ENCODE measurements around the gene PLCB2. TPM values are rescaled to one million over a fixed set of nuclear protein-coding genes. Genes with fewer than 3 reads are reported as not detected.

PLCB2 gene
- polyA plus RNA-seq, 1 donor (not counting 4 experiments of a cell fraction or from before 2014, with no cell fraction given) = 0.73 TPM

DNA sequence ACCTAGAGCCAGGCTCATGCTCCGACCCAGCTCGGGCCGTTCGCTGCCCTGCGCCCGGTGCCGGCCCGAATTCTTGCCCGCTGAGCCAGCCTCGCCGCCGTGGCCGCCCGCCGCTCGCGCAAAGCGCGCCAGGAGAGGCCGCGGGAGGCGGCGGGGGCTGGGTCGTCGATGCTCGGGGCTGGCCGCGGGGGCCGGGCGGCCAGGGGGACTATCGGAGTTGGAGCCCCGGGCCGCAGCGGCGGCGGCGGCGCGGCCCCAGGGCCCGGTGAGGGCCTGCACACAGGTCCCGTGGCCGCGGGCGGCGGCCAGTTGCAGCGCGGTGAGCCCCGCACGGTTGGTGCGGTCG lies 26.0 kb downstream of the PLCB2 start:
- Histone ChIP-seq H3K36me3 (ENCODE audit: control insufficient read depth in 2 of 2, extremely low read depth in 1 of 2, insufficient read depth in 2 of 2, low read length in 2 of 2) (peaks cover 2 to 3% of the 10 kb centered on the region in 2 experiments), H3K9ac (ENCODE audit: control insufficient read depth, extremely low read depth, insufficient read depth, low read length) (no peak overlapping the region), H3K27me3 (ENCODE audit: control insufficient read depth, extremely low read depth, insufficient read depth, low read length) (peaks cover 45% of the 10 kb centered on the region), H3K4me3 (ENCODE audit: control insufficient read depth in 2 of 3, extremely low read depth in 1 of 3, insufficient read depth in 2 of 3, low read depth in 1 of 3, low read length in 3 of 3) (peak overlapping the region in 1 of 3 experiments; percentile 55), H3K27ac (ENCODE audit: control insufficient read depth, insufficient read depth, low read length) (no peak overlapping the region), H3K4me2 (ENCODE audit: control insufficient read depth, extremely low read depth, insufficient read depth, low read depth, low read length) (peak overlapping the region; percentile 76), H3K9me1 (ENCODE audit: control insufficient read depth, extremely low read depth, insufficient read depth, low read length) (no peaks in the 10 kb centered on the region), H2AFZ (ENCODE audit: control insufficient read depth, low read length) (no peak overlapping the region), H3K4me1 (ENCODE audit: control insufficient read depth, extremely low read depth, insufficient read depth, low read length) (peaks cover 14% of the 10 kb centered on the region), H3K9me3 (ENCODE audit: control insufficient read depth, low read depth, low read length) (no peaks in the 10 kb centered on the region), H3K79me2 (ENCODE audit: control insufficient read depth, insufficient read depth, low read length) (no peaks in the 10 kb centered on the region), H4K20me1 (ENCODE audit: control insufficient read depth, extremely low read depth, insufficient read depth, low read length) (peaks cover 2% of the 10 kb centered on the region)
- TF ChIP-seq EZH2 (IDR thresholded peaks at IDR 0.05; ENCODE audit: low read length) = no peak
- TF ChIP-seq, protein P1, sequence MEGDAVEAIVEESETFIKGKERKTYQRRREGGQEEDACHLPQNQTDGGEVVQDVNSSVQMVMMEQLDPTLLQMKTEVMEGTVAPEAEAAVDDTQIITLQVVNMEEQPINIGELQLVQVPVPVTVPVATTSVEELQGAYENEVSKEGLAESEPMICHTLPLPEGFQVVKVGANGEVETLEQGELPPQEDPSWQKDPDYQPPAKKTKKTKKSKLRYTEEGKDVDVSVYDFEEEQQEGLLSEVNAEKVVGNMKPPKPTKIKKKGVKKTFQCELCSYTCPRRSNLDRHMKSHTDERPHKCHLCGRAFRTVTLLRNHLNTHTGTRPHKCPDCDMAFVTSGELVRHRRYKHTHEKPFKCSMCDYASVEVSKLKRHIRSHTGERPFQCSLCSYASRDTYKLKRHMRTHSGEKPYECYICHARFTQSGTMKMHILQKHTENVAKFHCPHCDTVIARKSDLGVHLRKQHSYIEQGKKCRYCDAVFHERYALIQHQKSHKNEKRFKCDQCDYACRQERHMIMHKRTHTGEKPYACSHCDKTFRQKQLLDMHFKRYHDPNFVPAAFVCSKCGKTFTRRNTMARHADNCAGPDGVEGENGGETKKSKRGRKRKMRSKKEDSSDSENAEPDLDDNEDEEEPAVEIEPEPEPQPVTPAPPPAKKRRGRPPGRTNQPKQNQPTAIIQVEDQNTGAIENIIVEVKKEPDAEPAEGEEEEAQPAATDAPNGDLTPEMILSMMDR (optimal IDR thresholded peaks at IDR 0.05 in 1 of 3, IDR thresholded peaks at IDR 0.05 in 1 of 3, conservative IDR thresholded peaks at IDR 0.05 in 1 of 3; ENCODE audit: extremely low read depth in 1 of 3, insufficient read depth in 2 of 3, low read length in 3 of 3) = no peak
- no peak for FAIRE-seq
- dilution Hi-C loops (cut with MboI; ENCODE audit: extremely low pct_ligation_motif_present, low sequenced_read_pairs) = no loop called here
- DNase-seq (ENCODE audit: low read depth, low spot score) = no peak

DNA sequence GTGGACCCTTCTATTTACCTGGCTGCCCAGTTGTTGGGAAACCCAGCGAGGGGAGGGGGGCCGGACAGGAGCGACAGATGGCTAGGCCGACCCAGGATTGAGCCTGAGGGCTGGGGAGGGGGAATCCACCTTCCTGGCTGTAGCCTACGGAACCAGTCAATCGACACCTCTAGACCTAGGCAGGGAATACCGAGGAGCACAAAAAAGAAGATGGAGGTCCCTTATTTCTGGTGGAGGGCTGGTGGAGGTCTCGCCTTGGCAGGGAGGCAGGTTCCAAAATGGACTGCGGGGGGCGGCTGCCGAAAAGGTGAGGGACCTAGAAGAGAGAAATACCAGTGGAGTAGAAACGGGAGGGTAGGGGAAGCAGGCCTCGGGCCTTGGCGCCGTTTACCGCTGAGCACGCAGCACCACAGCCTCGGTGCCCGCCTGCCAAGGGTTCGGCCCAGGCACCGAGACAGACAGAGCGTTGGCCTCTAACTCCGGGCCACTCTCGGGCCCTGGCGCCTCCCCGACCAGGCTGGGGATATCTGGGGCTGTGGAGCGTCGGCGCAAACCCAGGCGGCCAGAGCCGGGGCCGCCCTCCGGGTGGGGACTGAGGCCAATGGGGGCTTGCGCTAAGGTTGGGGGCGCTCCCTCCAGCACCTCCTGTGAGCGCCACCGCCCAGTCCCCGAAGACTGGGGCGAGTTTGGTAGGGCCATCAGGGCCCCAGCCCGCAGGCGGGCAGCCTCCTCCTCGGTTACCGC lies 26.5 kb downstream of the PLCB2 start:
- H3K9me1 ChIP-seq (ENCODE audit: control insufficient read depth, extremely low read depth, insufficient read depth, low read length) = no peaks in the 10 kb centered on the region
- DNase-seq (ENCODE audit: low read depth, low spot score) = no peak
- H3K4me2 ChIP-seq (ENCODE audit: control insufficient read depth, extremely low read depth, insufficient read depth, low read depth, low read length) = no peak overlapping the region
- H3K27ac ChIP-seq (ENCODE audit: control insufficient read depth, insufficient read depth, low read length) = no peak overlapping the region
- TF ChIP-seq, protein P1 (optimal IDR thresholded peaks at IDR 0.05 in 1 of 3, IDR thresholded peaks at IDR 0.05 in 1 of 3, conservative IDR thresholded peaks at IDR 0.05 in 1 of 3; ENCODE audit: extremely low read depth in 1 of 3, insufficient read depth in 2 of 3, low read length in 3 of 3) = no peak
- TF ChIP-seq EZH2 (IDR thresholded peaks at IDR 0.05; ENCODE audit: low read length) = no peak
- no peak overlapping the region for H2AFZ ChIP-seq (ENCODE audit: control insufficient read depth, low read length)
- peaks cover 45% of the 10 kb centered on the region for H3K27me3 ChIP-seq (ENCODE audit: control insufficient read depth, extremely low read depth, insufficient read depth, low read length)
- no peak overlapping the region for H3K9ac ChIP-seq (ENCODE audit: control insufficient read depth, extremely low read depth, insufficient read depth, low read length)
- H4K20me1 ChIP-seq (ENCODE audit: control insufficient read depth, extremely low read depth, insufficient read depth, low read length) = peaks cover 2% of the 10 kb centered on the region
- dilution Hi-C loops (cut with MboI; ENCODE audit: extremely low pct_ligation_motif_present, low sequenced_read_pairs) = no loop called here
- FAIRE-seq = no peak
- H3K4me1 ChIP-seq (ENCODE audit: control insufficient read depth, extremely low read depth, insufficient read depth, low read length) = peaks cover 14% of the 10 kb centered on the region
- H3K4me3 ChIP-seq (ENCODE audit: control insufficient read depth in 2 of 3, extremely low read depth in 1 of 3, insufficient read depth in 2 of 3, low read depth in 1 of 3, low read length in 3 of 3) = no peak overlapping the region
- no peaks in the 10 kb centered on the region for H3K79me2 ChIP-seq (ENCODE audit: control insufficient read depth, insufficient read depth, low read length)
- H3K36me3 ChIP-seq (ENCODE audit: control insufficient read depth in 2 of 2, extremely low read depth in 1 of 2, insufficient read depth in 2 of 2, low read length in 2 of 2) = peaks cover 2 to 8% of the 10 kb centered on the region in 2 experiments
- no peaks in the 10 kb centered on the region for H3K9me3 ChIP-seq (ENCODE audit: control insufficient read depth, low read depth, low read length)

All from keratinocyte (primary cell).